Keratinocyte (primary cell): Measurements from ENCODE around the gene PPIC. TPM values are rescaled to one million over a fixed set of nuclear protein-coding genes. Genes with fewer than 3 reads are reported as not detected.

Experiments
- DNase-seq: peaks from one replicate; pipeline ENCODE4 v3.0.0-alpha.2; 2011; ENCODE audit warnings: low read depth, missing footprints, low spot score
- FAIRE-seq: peaks from 2 replicates; lab custom pipeline; 2011; peaks lifted over from hg19 to GRCh38; lab: Jason Lieb, UNC
- H2AFZ ChIP-seq: 2 replicates; pipeline ENCODE4 v1.6.0; 2012; ENCODE audit warnings: low read length, control low read depth, inconsistent platforms; ENCODE audit not compliant: control insufficient read depth
- H3K27ac ChIP-seq: 2 replicates; pipeline ENCODE4 v1.5.1; 2011; ENCODE audit warnings: low read length; ENCODE audit not compliant: control insufficient read depth, insufficient read depth
- H3K27me3 ChIP-seq: 3 replicates; pipeline ENCODE4 v1.6.0; 2011; ENCODE audit warnings: low read length; ENCODE audit not compliant: control insufficient read depth, insufficient read depth; ENCODE audit errors: extremely low read depth
- H3K36me3 ChIP-seq, 2 experiments: 2 replicates in 1 of 2; 3 replicates in 1 of 2; pipeline ENCODE4 v1.5.1; 2011; ENCODE audit warnings: low read length in 2 of 2, mild to moderate bottlenecking in 1 of 2; ENCODE audit not compliant: control insufficient read depth in 2 of 2, insufficient read depth in 2 of 2; ENCODE audit errors: extremely low read depth in 1 of 2
- H3K4me1 ChIP-seq: 3 replicates; pipeline ENCODE4 v1.5.1; 2011; ENCODE audit warnings: low read length; ENCODE audit not compliant: control insufficient read depth, insufficient read depth; ENCODE audit errors: extremely low read depth
- H3K4me2 ChIP-seq: 3 replicates; pipeline ENCODE4 v1.6.0; 2011; ENCODE audit warnings: low read depth, low read length; ENCODE audit not compliant: control insufficient read depth, insufficient read depth; ENCODE audit errors: extremely low read depth
- H3K4me3 ChIP-seq, 3 experiments: fragments of 200-600 bp in 1 of 3; sonication (generic) in 1 of 3; 2 replicates in 2 of 3; 3 replicates in 1 of 3; pipeline ENCODE4 v1.5.1; 2011 to 2016; ENCODE audit warnings: low read length in 3 of 3, mild to moderate bottlenecking in 3 of 3, control low read depth in 2 of 3, inconsistent platforms in 1 of 3, low read depth in 1 of 3, mixed read lengths in 1 of 3, mixed run types in 1 of 3, moderate library complexity in 1 of 3; ENCODE audit not compliant: control insufficient read depth in 2 of 3, insufficient read depth in 2 of 3; ENCODE audit errors: extremely low read depth in 1 of 3
- H3K79me2 ChIP-seq: 2 replicates; pipeline ENCODE4 v1.6.0; 2012; ENCODE audit warnings: low read length; ENCODE audit not compliant: control insufficient read depth, insufficient read depth
- H3K9ac ChIP-seq: 3 replicates; pipeline ENCODE4 v1.6.0; 2011; ENCODE audit warnings: low read length; ENCODE audit not compliant: control insufficient read depth, insufficient read depth; ENCODE audit errors: extremely low read depth
- H3K9me1 ChIP-seq: 3 replicates; pipeline ENCODE4 v1.6.0; 2011; ENCODE audit warnings: low read length; ENCODE audit not compliant: control insufficient read depth, insufficient read depth; ENCODE audit errors: extremely low read depth
- H3K9me3 ChIP-seq: 2 replicates; pipeline ENCODE4 v1.5.1; 2012; ENCODE audit warnings: low read depth, low read length; ENCODE audit not compliant: control insufficient read depth
- H4K20me1 ChIP-seq: 3 replicates; pipeline ENCODE4 v1.6.0; 2011; ENCODE audit warnings: low read length; ENCODE audit not compliant: control insufficient read depth, insufficient read depth; ENCODE audit errors: extremely low read depth
- EZH2 ChIP-seq: IDR thresholded peaks from one replicate; pipeline ENCODE4 v1.6.1; 2012; ENCODE audit warnings: inconsistent platforms, mild to moderate bottlenecking, low read length, moderate library complexity
- dilution Hi-C: fragments of 300-500 bp; cut with MboI; formaldehyde crosslinking; loops from one replicate; pipeline ENCODE4 v1.7.0; 2020; ENCODE audit warnings: low sequenced_read_pairs; ENCODE audit not compliant: extremely low pct_ligation_motif_present
- polyA plus RNA-seq, 5 experiments: library from polyadenylated mRNA; depleted of rRNA in 3 of 5; stranded (reverse) in 3 of 5; stranded (forward) in 1 of 5; unstranded in 1 of 5; fragments of >200 nt; gene quantifications; 1 replicate in 1 of 5; 2 replicates in 3 of 5; 3 replicates in 1 of 5; pipeline versions ENCODE4 v1.2.1 to v1.2.3, GENCODE V29; 2011 to 2012; ENCODE audit warnings: missing spikeins in 2 of 5, low read depth in 1 of 5, low replicate concordance in 1 of 5
- TF ChIP-seq, protein P1 (sequence below), 3 experiments: IDR thresholded peaks in 1 of 3; conservative IDR thresholded peaks in 1 of 3; optimal IDR thresholded peaks in 1 of 3; 2 replicates in 2 of 3; 3 replicates in 1 of 3; pipeline versions ENCODE3 to v1.5.1; 2011; ENCODE audit warnings: low read length in 3 of 3, mild to moderate bottlenecking in 3 of 3, moderate library complexity in 2 of 3, control low read depth in 1 of 3, inconsistent platforms in 1 of 3; ENCODE audit not compliant: insufficient read depth in 2 of 3; ENCODE audit errors: extremely low read depth in 1 of 3

PPIC gene
- polyA plus RNA-seq, 1 donor (not counting 4 experiments of a cell fraction or from before 2014, with no cell fraction given), result 26.5 TPM

- Histone ChIP-seq H3K27me3 (no peaks in the 10 kb centered on the region), H3K27ac (no peak overlapping the region), H4K20me1 (no peaks in the 10 kb centered on the region), H3K36me3 (peaks cover 2 to 10% of the 10 kb centered on the region in 2 experiments), H3K4me1 (no peaks in the 10 kb centered on the region), H3K9me1 (no peaks in the 10 kb centered on the region), H2AFZ (no peak overlapping the region), H3K79me2 (no peaks in the 10 kb centered on the region), H3K9me3 (no peaks in the 10 kb centered on the region), H3K9ac (no peak overlapping the region), H3K4me2 (no peak overlapping the region), H3K4me3 (no peak overlapping the region)
- FAIRE-seq (no peak), DNase-seq (no peak)
- TF ChIP-seq EZH2, result no peak
- TF ChIP-seq, protein P1, sequence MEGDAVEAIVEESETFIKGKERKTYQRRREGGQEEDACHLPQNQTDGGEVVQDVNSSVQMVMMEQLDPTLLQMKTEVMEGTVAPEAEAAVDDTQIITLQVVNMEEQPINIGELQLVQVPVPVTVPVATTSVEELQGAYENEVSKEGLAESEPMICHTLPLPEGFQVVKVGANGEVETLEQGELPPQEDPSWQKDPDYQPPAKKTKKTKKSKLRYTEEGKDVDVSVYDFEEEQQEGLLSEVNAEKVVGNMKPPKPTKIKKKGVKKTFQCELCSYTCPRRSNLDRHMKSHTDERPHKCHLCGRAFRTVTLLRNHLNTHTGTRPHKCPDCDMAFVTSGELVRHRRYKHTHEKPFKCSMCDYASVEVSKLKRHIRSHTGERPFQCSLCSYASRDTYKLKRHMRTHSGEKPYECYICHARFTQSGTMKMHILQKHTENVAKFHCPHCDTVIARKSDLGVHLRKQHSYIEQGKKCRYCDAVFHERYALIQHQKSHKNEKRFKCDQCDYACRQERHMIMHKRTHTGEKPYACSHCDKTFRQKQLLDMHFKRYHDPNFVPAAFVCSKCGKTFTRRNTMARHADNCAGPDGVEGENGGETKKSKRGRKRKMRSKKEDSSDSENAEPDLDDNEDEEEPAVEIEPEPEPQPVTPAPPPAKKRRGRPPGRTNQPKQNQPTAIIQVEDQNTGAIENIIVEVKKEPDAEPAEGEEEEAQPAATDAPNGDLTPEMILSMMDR (optimal IDR thresholded peaks at IDR 0.05 in 1 of 3, IDR thresholded peaks at IDR 0.05 in 1 of 3, conservative IDR thresholded peaks at IDR 0.05 in 1 of 3; ENCODE audit: extremely low read depth in 1 of 3, insufficient read depth in 2 of 3, low read length in 3 of 3), result no peak
- dilution Hi-C loops, result no loop called here
Observed at GRCh38 chr5:123000731-123001130, 35.8 kb downstream of the PPIC start.

DNA sequence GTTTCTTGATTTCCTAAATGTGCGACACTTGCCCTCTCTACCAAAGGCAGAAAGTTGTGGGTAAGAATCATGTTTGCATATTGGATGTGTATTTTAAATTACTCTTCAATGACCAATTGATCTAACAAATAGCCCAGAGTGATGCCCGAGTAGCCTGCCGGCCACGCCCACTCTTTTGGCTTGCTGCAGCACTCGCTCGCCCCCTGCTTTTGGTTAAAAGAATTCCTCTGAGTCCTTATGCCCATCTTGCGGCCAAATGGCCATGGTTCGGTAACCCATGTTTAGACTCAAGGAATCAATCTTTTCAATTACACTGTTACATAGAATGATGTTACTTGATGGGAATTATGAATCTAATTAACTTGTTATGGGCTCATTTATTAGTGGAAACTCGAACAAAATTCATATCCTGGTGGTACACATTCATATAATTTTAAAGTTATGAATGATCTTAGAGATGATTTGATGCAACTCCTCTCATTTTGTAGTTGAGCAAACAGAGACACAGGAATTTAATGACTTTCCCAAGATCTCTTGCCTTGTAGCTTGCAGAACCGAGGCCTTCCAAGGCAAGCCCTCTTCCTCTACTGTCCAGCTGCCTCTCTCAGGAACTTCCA lies 36.5 kb downstream of the PPIC start:
- dilution Hi-C loops, result no loop called here
- Histone ChIP-seq H3K36me3 (peaks cover 2 to 10% of the 10 kb centered on the region in 2 experiments), H3K4me2 (no peak overlapping the region), H3K4me1 (no peaks in the 10 kb centered on the region), H2AFZ (no peak overlapping the region), H3K27me3 (no peaks in the 10 kb centered on the region), H3K9me3 (no peaks in the 10 kb centered on the region), H3K79me2 (no peaks in the 10 kb centered on the region), H4K20me1 (no peaks in the 10 kb centered on the region), H3K27ac (no peak overlapping the region), H3K9me1 (no peaks in the 10 kb centered on the region), H3K9ac (no peak overlapping the region), H3K4me3 (no peak overlapping the region)
- TF ChIP-seq, protein P1 (optimal IDR thresholded peaks at IDR 0.05 in 1 of 3, IDR thresholded peaks at IDR 0.05 in 1 of 3, conservative IDR thresholded peaks at IDR 0.05 in 1 of 3; ENCODE audit: extremely low read depth in 1 of 3, insufficient read depth in 2 of 3, low read length in 3 of 3), result peak in 1 of 3 experiments; percentile 35
- no peak for TF ChIP-seq EZH2
- DNase-seq (no peak), FAIRE-seq (no peak)
